Trophoblast cell (in vitro differentiated cells and primary cell): ENCODE data around the gene DPP6.

Source experiments
- DNase-seq, 2 donors: peaks; one replicate each; pipeline ENCODE4 v3.0.0-alpha.2; 2016
- H2AFZ ChIP-seq: 2 replicates; pipeline ENCODE4 v1.6.1; 2013; ENCODE audit warnings: low read length, moderate library complexity, mild to moderate bottlenecking; ENCODE audit not compliant: insufficient read depth, poor library complexity
- H2AK5ac ChIP-seq: 2 replicates; pipeline ENCODE4 v1.6.1; 2013; ENCODE audit warnings: mild to moderate bottlenecking, low read length
- H2BK120ac ChIP-seq: 2 replicates; pipeline ENCODE4 v1.6.1; 2013; ENCODE audit warnings: low read length, mild to moderate bottlenecking, moderate library complexity; ENCODE audit not compliant: insufficient read depth, poor library complexity
- H2BK12ac ChIP-seq: 2 replicates; pipeline ENCODE4 v1.6.1; 2013; ENCODE audit warnings: mild to moderate bottlenecking, low read length, moderate library complexity
- H2BK5ac ChIP-seq: 2 replicates; pipeline ENCODE4 v1.6.1; 2013; ENCODE audit warnings: low read length, low read depth, moderate library complexity, mild to moderate bottlenecking; ENCODE audit not compliant: poor library complexity
- H3K14ac ChIP-seq: 2 replicates; pipeline ENCODE4 v1.6.1; 2013; ENCODE audit warnings: mild to moderate bottlenecking, low read length
- H3K18ac ChIP-seq: 2 replicates; pipeline ENCODE4 v1.6.1; 2013; ENCODE audit warnings: mild to moderate bottlenecking, low read length
- H3K23ac ChIP-seq: 2 replicates; pipeline ENCODE4 v1.6.1; 2013; ENCODE audit warnings: low read length
- H3K27ac ChIP-seq: 2 replicates; pipeline ENCODE4 v1.5.1; 2013; ENCODE audit warnings: low read depth, mild to moderate bottlenecking, inconsistent platforms, low read length, moderate library complexity
- H3K27me3 ChIP-seq: 2 replicates; pipeline ENCODE4 v1.6.1; 2013; ENCODE audit warnings: inconsistent platforms, mild to moderate bottlenecking, low read length, moderate library complexity; ENCODE audit not compliant: insufficient read depth
- H3K36me3 ChIP-seq, 2 experiments: 1 replicate in 1 of 2; 2 replicates in 1 of 2; pipeline ENCODE4 v1.6.1; 2013; ENCODE audit warnings: low read length in 2 of 2, mild to moderate bottlenecking in 2 of 2, moderate library complexity in 1 of 2; ENCODE audit not compliant: insufficient read depth in 2 of 2, control insufficient read depth in 1 of 2
- H3K4ac ChIP-seq: 2 replicates; pipeline ENCODE4 v1.6.1; 2013; ENCODE audit warnings: low read depth, mild to moderate bottlenecking, low read length, moderate library complexity
- H3K4me1 ChIP-seq, 2 experiments: 1 replicate in 1 of 2; 2 replicates in 1 of 2; pipeline ENCODE4 v1.6.1; 2013; ENCODE audit warnings: low read length in 2 of 2, mild to moderate bottlenecking in 2 of 2, moderate library complexity in 1 of 2; ENCODE audit not compliant: insufficient read depth in 2 of 2, control insufficient read depth in 1 of 2
- H3K4me2 ChIP-seq: 2 replicates; pipeline ENCODE4 v1.6.1; 2013; ENCODE audit warnings: inconsistent platforms, mild to moderate bottlenecking, low read length, moderate library complexity
- H3K4me3 ChIP-seq: 2 replicates; pipeline ENCODE4 v1.5.1; 2013; ENCODE audit warnings: mild to moderate bottlenecking, low read depth, low read length, inconsistent platforms
- H3K79me1 ChIP-seq: one replicate; pipeline ENCODE4 v1.6.1; 2013; ENCODE audit warnings: low read length
- H3K79me2 ChIP-seq: 2 replicates; pipeline ENCODE4 v1.6.1; 2013; ENCODE audit warnings: low read length, mild to moderate bottlenecking; ENCODE audit not compliant: control insufficient read depth, insufficient read depth, poor library complexity
- H3K9ac ChIP-seq: 2 replicates; pipeline ENCODE4 v1.6.1; 2013; ENCODE audit warnings: mild to moderate bottlenecking, low read length
- H3K9me3 ChIP-seq: 2 replicates; pipeline ENCODE4 v1.6.1; 2013; ENCODE audit warnings: low read depth, mild to moderate bottlenecking, control low read depth, inconsistent platforms, low read length; ENCODE audit not compliant: insufficient read depth
- H4K12ac ChIP-seq: 2 replicates; pipeline ENCODE4 v1.6.1; 2013; ENCODE audit warnings: low read depth, mild to moderate bottlenecking, low read length, moderate library complexity
- H4K8ac ChIP-seq: 2 replicates; pipeline ENCODE4 v1.6.1; 2013; ENCODE audit warnings: low read depth, mild to moderate bottlenecking, low read length, moderate library complexity
- H4K91ac ChIP-seq: one replicate; pipeline ENCODE4 v1.6.1; 2013; ENCODE audit warnings: low read depth, mild to moderate bottlenecking, low read length, moderate library complexity
- WGBS: extraction: QIAGEN DNeasy Blood & Tissue Kit; methylation state at CpG from one replicate; pipeline ENCODE4 v1.1.7; 2013; ENCODE audit warnings: missing lambda C conversion rate; ENCODE audit not compliant: insufficient read length, insufficient coverage; ENCODE audit errors: extremely low coverage; 5-methylcytosine and 5-hydroxymethylcytosine counted together

Gene DPP6

DNA sequence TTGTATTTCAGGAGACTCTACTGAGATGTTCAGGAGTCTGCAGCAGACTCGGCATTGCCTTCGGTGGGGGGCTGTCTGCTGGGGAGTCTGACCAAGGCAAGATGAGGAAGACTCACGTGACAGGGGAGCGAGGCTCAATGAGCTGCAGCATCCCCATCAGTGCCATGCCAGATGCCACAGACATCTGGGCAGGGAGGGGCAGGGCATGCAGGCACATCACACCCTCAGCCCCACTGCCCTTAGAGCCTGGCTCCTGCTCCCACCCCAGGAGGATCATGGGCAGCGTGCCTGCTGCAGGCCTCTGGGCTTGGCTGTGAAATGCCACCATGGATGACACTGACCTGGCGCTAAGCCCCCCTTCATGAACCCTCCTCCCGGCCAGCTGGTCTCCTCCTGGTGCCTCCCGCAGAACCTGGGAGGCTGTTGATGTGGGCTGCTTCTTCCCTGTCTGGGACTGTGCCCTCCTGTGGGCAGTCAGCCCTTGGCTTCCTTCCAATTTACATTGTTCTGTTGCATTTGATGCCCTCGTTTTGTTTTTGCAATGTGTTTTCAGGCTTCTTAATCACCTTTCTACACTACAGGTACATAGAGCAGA is 715.7 kb downstream of the DPP6 start:
- Histone ChIP-seq H3K36me3 (no peaks in the 10 kb centered on the region), H3K14ac (no peak overlapping the region), H3K4me3 (no peak overlapping the region), H3K27ac (no peak overlapping the region), H3K18ac (no peak overlapping the region), H4K12ac (no peak overlapping the region), H3K27me3 (no peaks in the 10 kb centered on the region), H2AK5ac (no peak overlapping the region), H4K91ac (no peak overlapping the region), H3K23ac (no peak overlapping the region), H4K8ac (no peak overlapping the region), H2BK12ac (no peak overlapping the region), H2BK5ac (no peak overlapping the region), H3K79me2 (no peaks in the 10 kb centered on the region), H3K9ac (no peak overlapping the region), H3K9me3 (peaks cover 2% of the 10 kb centered on the region), H3K4me2 (no peak overlapping the region), H3K4ac (no peak overlapping the region), H2BK120ac (no peak overlapping the region), H3K4me1 (peaks cover 0 to 2% of the 10 kb centered on the region in 2 experiments), H2AFZ (no peak overlapping the region), H3K79me1 (no peaks in the 10 kb centered on the region)
- WGBS, result no CpG with 5 or more reads among the region's 9 CpGs
- DNase-seq, result no peak

DNA sequence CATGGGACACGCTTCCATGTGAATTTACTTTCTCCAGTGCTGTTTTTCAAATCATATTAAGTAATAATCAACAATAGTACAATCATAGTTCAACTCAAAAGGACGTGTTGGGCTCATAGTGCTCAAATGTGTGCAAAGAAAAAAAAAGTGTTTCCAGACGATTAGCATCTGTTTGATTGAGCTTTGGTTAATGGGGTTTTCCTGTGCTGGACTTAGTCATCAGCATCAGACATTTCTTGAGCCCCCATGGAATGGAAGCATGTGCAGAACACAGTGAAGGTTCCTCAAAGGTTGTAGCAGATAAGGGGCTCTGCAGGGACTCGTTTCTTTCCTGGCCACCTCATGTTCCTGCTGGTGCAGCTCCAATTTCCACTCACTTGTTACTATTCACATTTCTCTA is 716.8 kb downstream of the DPP6 start:
- no peak for DNase-seq
- Histone ChIP-seq H3K79me2 (no peaks in the 10 kb centered on the region), H3K27me3 (no peaks in the 10 kb centered on the region), H3K18ac (no peak overlapping the region), H3K9me3 (peaks cover 2% of the 10 kb centered on the region), H2AFZ (no peak overlapping the region), H3K4ac (no peak overlapping the region), H4K91ac (no peak overlapping the region), H4K12ac (no peak overlapping the region), H3K4me1 (peaks cover 0 to 2% of the 10 kb centered on the region in 2 experiments), H2BK12ac (no peak overlapping the region), H3K4me3 (no peak overlapping the region), H3K23ac (no peak overlapping the region), H3K79me1 (no peaks in the 10 kb centered on the region), H3K4me2 (no peak overlapping the region), H3K14ac (no peak overlapping the region), H3K27ac (no peak overlapping the region), H3K9ac (no peak overlapping the region), H3K36me3 (no peaks in the 10 kb centered on the region), H2BK120ac (no peak overlapping the region), H4K8ac (no peak overlapping the region), H2AK5ac (no peak overlapping the region), H2BK5ac (no peak overlapping the region)
- no CpG with 5 or more reads among the region's 4 CpGs for WGBS

DNA sequence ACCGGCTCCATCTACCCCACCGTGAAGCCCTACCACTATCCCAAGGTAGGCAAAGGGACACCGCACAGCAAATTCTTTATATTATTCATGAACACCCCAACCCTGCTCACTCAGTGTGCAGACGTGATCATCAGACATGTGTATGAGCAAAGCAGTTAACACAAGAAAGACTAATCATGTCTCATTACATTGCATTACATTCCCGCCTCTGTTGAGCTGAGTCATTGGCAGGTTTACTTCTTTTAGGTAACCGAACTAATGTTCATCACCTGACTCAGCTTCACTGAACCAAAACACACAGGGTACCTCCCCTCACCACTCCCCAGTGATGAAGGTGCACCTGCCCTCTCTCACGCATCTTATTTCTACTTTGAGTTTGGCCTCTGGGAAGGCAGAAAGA is 717.3 kb downstream of the DPP6 start:
- H3K23ac ChIP-seq, result no peak overlapping the region
- H3K4me3 ChIP-seq, result no peak overlapping the region
- H3K14ac ChIP-seq, result no peak overlapping the region
- H3K36me3 ChIP-seq, result no peaks in the 10 kb centered on the region
- H3K4me2 ChIP-seq, result no peak overlapping the region
- WGBS, result no CpG with 5 or more reads among the region's 7 CpGs
- H2BK120ac ChIP-seq, result no peak overlapping the region
- no peak overlapping the region for H2AK5ac ChIP-seq
- no peak overlapping the region for H4K8ac ChIP-seq
- no peaks in the 10 kb centered on the region for H3K27me3 ChIP-seq
- H4K12ac ChIP-seq, result no peak overlapping the region
- DNase-seq, result no peak
- H2BK5ac ChIP-seq, result no peak overlapping the region
- H3K4me1 ChIP-seq, result peaks cover 0 to 2% of the 10 kb centered on the region in 2 experiments
- no peak overlapping the region for H4K91ac ChIP-seq
- H3K4ac ChIP-seq, result no peak overlapping the region
- H3K18ac ChIP-seq, result no peak overlapping the region
- H3K9ac ChIP-seq, result no peak overlapping the region
- peaks cover 2% of the 10 kb centered on the region for H3K9me3 ChIP-seq
- H3K27ac ChIP-seq, result no peak overlapping the region
- no peaks in the 10 kb centered on the region for H3K79me1 ChIP-seq
- no peak overlapping the region for H2BK12ac ChIP-seq
- no peaks in the 10 kb centered on the region for H3K79me2 ChIP-seq
- H2AFZ ChIP-seq, result no peak overlapping the region

DNA sequence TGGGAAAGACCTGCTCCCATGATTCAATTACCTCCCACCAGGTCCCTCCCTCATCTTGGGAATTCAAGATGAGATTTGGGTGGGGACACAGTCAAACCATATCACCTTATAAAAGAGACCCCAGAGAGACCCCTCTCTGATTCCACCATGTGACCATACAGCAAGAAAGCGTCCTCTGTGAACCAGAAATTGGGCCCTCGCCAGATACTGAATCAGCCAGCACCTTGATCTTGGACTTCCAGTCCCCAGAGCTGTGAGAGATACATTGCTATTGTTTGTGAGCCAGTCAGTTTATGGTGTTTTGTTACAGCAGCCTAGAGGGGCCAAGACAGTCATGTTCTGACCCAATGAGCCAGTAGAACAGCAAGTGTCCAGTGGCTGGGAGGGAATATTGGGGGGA is 718.2 kb downstream of the DPP6 start:
- H2AFZ ChIP-seq, result no peak overlapping the region
- H3K18ac ChIP-seq, result no peak overlapping the region
- H4K91ac ChIP-seq, result no peak overlapping the region
- H2BK12ac ChIP-seq, result no peak overlapping the region
- no peak overlapping the region for H3K23ac ChIP-seq
- H4K8ac ChIP-seq, result no peak overlapping the region
- H2BK120ac ChIP-seq, result no peak overlapping the region
- H3K14ac ChIP-seq, result no peak overlapping the region
- no peak overlapping the region for H2AK5ac ChIP-seq
- no peak overlapping the region for H3K4me3 ChIP-seq
- DNase-seq, result no peak
- H3K4ac ChIP-seq, result no peak overlapping the region
- no CpG with 5 or more reads among the region's 2 CpGs for WGBS
- peaks cover 0 to 2% of the 10 kb centered on the region in 2 experiments for H3K4me1 ChIP-seq
- no peak overlapping the region for H3K4me2 ChIP-seq
- no peaks in the 10 kb centered on the region for H3K79me1 ChIP-seq
- no peak overlapping the region for H3K9ac ChIP-seq
- no peaks in the 10 kb centered on the region for H3K79me2 ChIP-seq
- no peak overlapping the region for H3K27ac ChIP-seq
- no peak overlapping the region for H4K12ac ChIP-seq
- H3K36me3 ChIP-seq, result no peaks in the 10 kb centered on the region
- no peak overlapping the region for H2BK5ac ChIP-seq
- no peaks in the 10 kb centered on the region for H3K27me3 ChIP-seq
- peaks cover 2% of the 10 kb centered on the region for H3K9me3 ChIP-seq
